Neural progenitor cell (in vitro differentiated cells): ENCODE data around the gene ZNF124. TPM values are rescaled to one million over a fixed set of nuclear protein-coding genes. Genes with fewer than 3 reads are reported as not detected.
"Not testable (repeated sequence)": the region's sequence is repeated elsewhere in the genome, so short reads cannot be mapped to it uniquely, and the experiment has no call there.

ENCODE experiments used
- DNase-seq: peaks from one replicate; pipeline ENCODE4 v3.0.0-alpha.2; 2016; ENCODE audit warnings: low spot score
- H2AFZ ChIP-seq: fragments of 200-600 bp; sonication (generic); replicated peaks from 2 replicates; pipeline ENCODE4 v1.6.1; 2016; ENCODE audit warnings: antibody characterized with exemption
- H3F3A ChIP-seq: fragments of 200-600 bp; sonication (generic); 2 replicates; pipeline ENCODE4 v1.6.1; 2016; ENCODE audit warnings: antibody characterized with exemption, low read depth
- H3K27ac ChIP-seq: fragments of 200-600 bp; sonication (generic); 2 replicates; pipeline ENCODE4 v1.5.1; 2016; ENCODE audit warnings: mild to moderate bottlenecking
- H3K27me3 ChIP-seq: fragments of 200-600 bp; sonication (generic); 2 replicates; pipeline ENCODE4 v1.6.1; 2016; ENCODE audit warnings: mild to moderate bottlenecking, moderate library complexity
- H3K36me3 ChIP-seq: fragments of 200-600 bp; sonication (generic); 2 replicates; pipeline ENCODE4 v1.5.1; 2016
- H3K4me1 ChIP-seq: fragments of 200-600 bp; sonication (generic); 2 replicates; pipeline ENCODE4 v1.6.1; 2016; ENCODE audit warnings: mixed run types
- H3K4me2 ChIP-seq: fragments of 200-600 bp; sonication (generic); 2 replicates; pipeline ENCODE4 v1.6.1; 2016
- H3K4me3 ChIP-seq: fragments of 200-600 bp; sonication (generic); 2 replicates; pipeline ENCODE4 v1.5.1; 2016
- H3K79me2 ChIP-seq: fragments of 200-600 bp; sonication (generic); 2 replicates; pipeline ENCODE4 v1.6.1; 2016; ENCODE audit warnings: low read depth
- H3K9ac ChIP-seq: fragments of 200-600 bp; sonication (generic); 2 replicates; pipeline ENCODE4 v1.6.1; 2016
- H3K9me3 ChIP-seq: fragments of 200-600 bp; sonication (generic); 2 replicates; pipeline ENCODE4 v1.5.1; 2016; ENCODE audit warnings: low read depth
- H4K20me1 ChIP-seq: fragments of 200-600 bp; sonication (generic); 2 replicates; pipeline ENCODE4 v1.6.1; 2016; ENCODE audit warnings: low read depth
- H3K27ac Mint-ChIP-seq: 3 replicates; pipeline ENCODE4 v1.8.0; 2021; ENCODE audit warnings: mixed read lengths
- H3K27me3 Mint-ChIP-seq: 2 replicates; pipeline ENCODE4 v1.8.0; 2022; ENCODE audit warnings: low read depth, mild to moderate bottlenecking, inconsistent platforms, moderate library complexity, mixed read lengths; ENCODE audit not compliant: insufficient read depth
- H3K36me3 Mint-ChIP-seq: 3 replicates; pipeline ENCODE4 v1.8.0; 2021; ENCODE audit warnings: mixed read lengths
- H3K4me1 Mint-ChIP-seq: 3 replicates; pipeline ENCODE4 v1.8.0; 2021; ENCODE audit warnings: mixed read lengths
- H3K4me3 Mint-ChIP-seq: 3 replicates; pipeline ENCODE4 v1.8.0; 2021; ENCODE audit warnings: mild to moderate bottlenecking, moderate library complexity, mixed read lengths
- H3K9me3 Mint-ChIP-seq: 3 replicates; pipeline ENCODE4 v1.8.0; 2020; ENCODE audit warnings: mixed read lengths
- CTCF ChIP-seq: fragments of 200-600 bp; sonication (generic); IDR thresholded peaks from 2 replicates; pipeline ENCODE4 v1.5.1; 2017; ENCODE audit warnings: antibody characterized with exemption, mild to moderate bottlenecking
- EZH2 ChIP-seq: fragments of 200-600 bp; sonication (generic); IDR thresholded peaks from 2 replicates; pipeline ENCODE4 v1.6.1; 2017; ENCODE audit warnings: antibody characterized with exemption, mild to moderate bottlenecking, moderate library complexity
- EZH2phosphoT487 ChIP-seq: fragments of 200-600 bp; sonication (generic); IDR thresholded peaks from 2 replicates; pipeline ENCODE4 v1.6.1; 2017; ENCODE audit warnings: antibody characterized with exemption
- total RNA-seq: library from RNA; depleted of rRNA; stranded (reverse); fragments of >200 nt; gene quantifications from 2 replicates; pipeline ENCODE4 v1.2.3, GENCODE V29; 2015; ENCODE audit warnings: low replicate concordance

The ZNF124 gene
- total RNA-seq, 1 donor from 2014 or later: 129 TPM

GRCh38 chr1:247146671-247147070 lies 25.1 kb downstream of the ZNF124 start:
- H3K4me3 Mint-ChIP-seq: no peak overlapping the region
- Histone ChIP-seq H4K20me1 (no peaks in the 10 kb centered on the region), H3K9me3 (no peaks in the 10 kb centered on the region), H3K36me3 (peaks cover 11% of the 10 kb centered on the region), H3K4me2 (no peak overlapping the region), H3K27ac (no peak overlapping the region), H2AFZ (no peak overlapping the region), H3K27me3 (no peaks in the 10 kb centered on the region), H3K4me1 (no peaks in the 10 kb centered on the region), H3K9ac (no peak overlapping the region), H3K79me2 (peaks cover 19% of the 10 kb centered on the region), H3K4me3 (no peak overlapping the region), H3F3A (no peaks in the 10 kb centered on the region)
- H3K36me3 Mint-ChIP-seq: peaks cover 61% of the 10 kb centered on the region
- TF ChIP-seq EZH2phosphoT487 (no peak), EZH2 (no peak), CTCF (peak; percentile 46)
- H3K27me3 Mint-ChIP-seq: no peaks in the 10 kb centered on the region
- no peaks in the 10 kb centered on the region for H3K4me1 Mint-ChIP-seq
- DNase-seq: peak; percentile 3
- H3K9me3 Mint-ChIP-seq: peaks cover 78% of the 10 kb centered on the region
- no peak overlapping the region for H3K27ac Mint-ChIP-seq

GRCh38 chr1:247145279-247145678 lies 26.5 kb downstream of the ZNF124 start:
- H3F3A ChIP-seq: no peaks in the 10 kb centered on the region
- H3K9ac ChIP-seq: no peak overlapping the region
- peaks cover 63% of the 10 kb centered on the region for H3K36me3 Mint-ChIP-seq
- TF ChIP-seq EZH2phosphoT487: no peak
- no peak for TF ChIP-seq CTCF
- TF ChIP-seq EZH2: no peak
- H3K4me1 Mint-ChIP-seq: no peaks in the 10 kb centered on the region
- H3K4me2 ChIP-seq: no peak overlapping the region
- no peaks in the 10 kb centered on the region for H3K27me3 Mint-ChIP-seq
- H3K4me3 ChIP-seq: no peak overlapping the region
- H3K79me2 ChIP-seq: peaks cover 15% of the 10 kb centered on the region
- H3K27me3 ChIP-seq: no peaks in the 10 kb centered on the region
- no peak overlapping the region for H3K27ac ChIP-seq
- no peak overlapping the region for H2AFZ ChIP-seq
- H3K9me3 Mint-ChIP-seq: peaks cover 80% of the 10 kb centered on the region
- no peaks in the 10 kb centered on the region for H3K9me3 ChIP-seq
- H3K4me1 ChIP-seq: no peaks in the 10 kb centered on the region
- no peak for DNase-seq
- no peak overlapping the region for H3K27ac Mint-ChIP-seq
- no peak overlapping the region for H3K4me3 Mint-ChIP-seq
- H3K36me3 ChIP-seq: peaks cover 13% of the 10 kb centered on the region
- no peaks in the 10 kb centered on the region for H4K20me1 ChIP-seq

GRCh38 chr1:247139557-247139956 lies 32.3 kb downstream of the ZNF124 start:
- not testable (repeated sequence) for H3K4me1 Mint-ChIP-seq
- peaks cover 66% of the 10 kb centered on the region for H3K36me3 Mint-ChIP-seq

GRCh38 chr1:247131236-247131635 lies 40.6 kb downstream of the ZNF124 start:
- Mint-ChIP-seq H3K27me3 (peaks cover 2% of the 10 kb centered on the region), H3K9me3 (peaks cover 57% of the 10 kb centered on the region), H3K4me3 (no peak overlapping the region), H3K4me1 (peaks cover 6% of the 10 kb centered on the region), H3K27ac (no peak overlapping the region), H3K36me3 (peaks cover 50% of the 10 kb centered on the region)
- TF ChIP-seq CTCF (no peak), EZH2phosphoT487 (no peak), EZH2 (no peak)
- Histone ChIP-seq H3K9ac (no peak overlapping the region), H3K36me3 (peaks cover 5% of the 10 kb centered on the region), H3K79me2 (peaks cover 37% of the 10 kb centered on the region), H3K4me2 (peak overlapping the region; percentile 27), H3K27me3 (no peaks in the 10 kb centered on the region), H4K20me1 (peaks cover 4% of the 10 kb centered on the region), H3K4me1 (peaks cover 18% of the 10 kb centered on the region), H3F3A (peaks cover 15% of the 10 kb centered on the region), H2AFZ (no peak overlapping the region), H3K27ac (no peak overlapping the region), H3K4me3 (no peak overlapping the region), H3K9me3 (peaks cover 16% of the 10 kb centered on the region)
- DNase-seq: peak; percentile 71

More at GRCh38 chr1:247139557-247139956, 32.3 kb downstream of the ZNF124 start:
- H3K9me3 ChIP-seq, H3K36me3 ChIP-seq, H3K27me3 Mint-ChIP-seq, H3K27ac ChIP-seq, H3K27ac Mint-ChIP-seq, DNase-seq, H2AFZ ChIP-seq, H3F3A ChIP-seq, H3K4me2 ChIP-seq, H3K9ac ChIP-seq, H3K4me1 ChIP-seq, H4K20me1 ChIP-seq, H3K4me3 Mint-ChIP-seq, H3K27me3 ChIP-seq, H3K4me3 ChIP-seq: not testable (repeated sequence)
- peaks cover 25% of the 10 kb centered on the region for H3K79me2 ChIP-seq
- H3K9me3 Mint-ChIP-seq: peaks cover 85% of the 10 kb centered on the region

- H3K9me3 Mint-ChIP-seq: peaks cover 43% of the 10 kb centered on the region
- DNase-seq, H3K27me3 Mint-ChIP-seq, H3K4me1 Mint-ChIP-seq, H3K36me3 ChIP-seq, H4K20me1 ChIP-seq, H3K9ac ChIP-seq, H2AFZ ChIP-seq, H3K27ac ChIP-seq, H3K9me3 ChIP-seq, H3K27me3 ChIP-seq: not testable (repeated sequence)
- Histone ChIP-seq H3F3A (peaks cover 10% of the 10 kb centered on the region), H3K4me2 (peak overlapping the region; percentile 79), H3K79me2 (peaks cover 12% of the 10 kb centered on the region), H3K4me1 (peaks cover 13% of the 10 kb centered on the region), H3K4me3 (peak overlapping the region; percentile 41)
- H3K36me3 Mint-ChIP-seq: peaks cover 35% of the 10 kb centered on the region
- H3K27ac Mint-ChIP-seq: peak overlapping the region; percentile 80
- H3K4me3 Mint-ChIP-seq: peak overlapping the region; percentile 88
Observed at GRCh38 chr1:247127519-247128282, 44.1 kb downstream of the ZNF124 start.
